Fibroblast of skin of left biceps (primary cell): ENCODE measurements around the gene EIF4G3.
"Not testable (repeated sequence)": the region's sequence is repeated elsewhere in the genome, so short reads cannot be mapped to it uniquely, and the experiment has no call there.

Experiments
- DNase-seq, 2 experiments: peaks; one replicate each; pipeline ENCODE4 v3.0.0-alpha.2; 2013; ENCODE audit warnings: low read depth in 2 of 2

The EIF4G3 gene

DNA sequence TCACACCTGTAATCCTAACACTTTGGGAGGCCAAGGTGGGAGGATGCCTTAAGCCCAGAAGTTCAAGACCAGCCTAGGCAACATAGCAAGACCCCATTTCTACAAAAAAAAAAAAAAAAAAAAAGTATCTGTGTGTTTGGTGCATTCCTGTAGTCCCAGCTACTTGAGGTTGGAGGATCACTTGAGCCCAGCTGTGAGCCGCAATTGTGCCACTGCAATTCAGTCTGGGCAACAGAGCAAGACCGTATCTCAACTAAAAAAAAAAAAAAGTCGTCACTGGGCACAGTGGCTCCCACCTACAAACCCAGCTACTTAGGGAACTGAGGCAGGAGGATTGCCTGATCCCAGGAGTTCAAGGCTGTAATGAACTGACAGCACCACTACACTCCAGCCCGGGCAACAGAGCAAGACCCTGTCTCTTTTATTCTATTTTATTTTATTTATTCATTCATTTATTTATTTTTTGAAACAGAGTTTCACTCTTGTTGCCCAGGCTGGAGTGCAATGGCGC is 8.6 kb upstream of the EIF4G3 start:
- DNase-seq, result no peak

DNA sequence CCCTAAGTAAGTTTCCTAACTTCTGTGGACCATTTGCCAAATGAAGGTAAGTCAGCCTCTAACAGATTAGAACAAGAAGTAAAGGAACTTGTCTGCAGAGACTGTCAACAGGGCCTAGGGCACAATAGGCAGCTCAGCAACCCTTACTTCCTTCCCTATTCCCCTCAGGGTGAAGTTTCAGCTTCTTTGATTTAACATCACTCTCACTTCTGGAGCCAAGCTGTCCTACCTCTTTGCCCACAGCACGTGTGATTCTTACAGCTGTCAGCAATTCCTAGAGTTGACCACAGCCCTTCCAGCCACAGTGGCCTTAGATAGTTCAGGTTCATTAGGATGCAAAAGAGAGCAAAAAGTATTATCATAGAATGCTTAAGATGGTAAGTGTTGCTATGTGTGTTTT is 7.6 kb upstream of the EIF4G3 start:
- DNase-seq, result no peak

DNA sequence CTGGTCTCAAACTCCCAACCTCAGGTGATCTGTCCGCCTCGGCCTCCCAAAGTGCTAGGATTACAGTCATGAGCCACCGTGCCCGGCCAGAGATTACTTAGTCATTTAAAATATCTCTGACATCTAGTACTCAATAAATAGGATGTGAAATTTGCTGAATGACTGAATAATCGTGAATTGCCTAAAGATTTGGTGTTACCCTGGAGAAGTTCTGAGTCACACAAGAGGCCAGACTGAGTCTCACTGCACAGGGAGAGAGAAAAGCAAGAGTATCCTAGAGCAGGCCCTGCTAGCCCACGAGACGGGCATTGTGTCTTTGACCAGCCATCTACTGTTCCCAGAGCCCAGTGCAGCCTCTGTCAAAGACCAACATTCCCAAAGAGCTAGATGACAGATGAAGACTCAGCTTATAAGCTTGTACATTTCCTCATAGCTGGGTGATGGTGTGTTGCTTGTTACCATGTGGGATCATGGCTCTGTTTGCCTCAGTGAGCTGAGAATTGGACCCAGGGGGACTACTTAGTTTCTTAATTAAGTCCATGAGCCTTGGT is 5.6 kb upstream of the EIF4G3 start:
- no peak for DNase-seq

DNA sequence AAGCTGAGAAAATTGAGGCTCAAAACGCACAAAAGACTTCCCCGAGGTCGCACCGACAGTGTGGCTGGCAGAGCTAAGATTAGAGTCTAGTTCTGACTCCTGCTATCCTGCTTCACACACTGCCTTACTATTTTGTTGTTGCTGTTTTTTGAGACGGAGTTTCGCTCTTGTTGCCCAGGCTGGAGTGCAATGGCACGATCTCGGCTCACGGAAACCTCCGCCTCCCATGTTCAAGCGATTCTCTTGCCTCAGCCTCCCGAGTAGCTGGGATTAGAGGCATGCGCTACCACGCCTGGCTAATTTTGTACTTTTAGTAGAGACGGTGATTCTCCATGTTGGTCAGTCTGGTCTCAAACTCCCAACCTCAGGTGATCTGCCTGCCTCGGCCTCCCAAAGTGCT is 1.6 kb upstream of the EIF4G3 start:
- DNase-seq, result not testable (repeated sequence)

DNA sequence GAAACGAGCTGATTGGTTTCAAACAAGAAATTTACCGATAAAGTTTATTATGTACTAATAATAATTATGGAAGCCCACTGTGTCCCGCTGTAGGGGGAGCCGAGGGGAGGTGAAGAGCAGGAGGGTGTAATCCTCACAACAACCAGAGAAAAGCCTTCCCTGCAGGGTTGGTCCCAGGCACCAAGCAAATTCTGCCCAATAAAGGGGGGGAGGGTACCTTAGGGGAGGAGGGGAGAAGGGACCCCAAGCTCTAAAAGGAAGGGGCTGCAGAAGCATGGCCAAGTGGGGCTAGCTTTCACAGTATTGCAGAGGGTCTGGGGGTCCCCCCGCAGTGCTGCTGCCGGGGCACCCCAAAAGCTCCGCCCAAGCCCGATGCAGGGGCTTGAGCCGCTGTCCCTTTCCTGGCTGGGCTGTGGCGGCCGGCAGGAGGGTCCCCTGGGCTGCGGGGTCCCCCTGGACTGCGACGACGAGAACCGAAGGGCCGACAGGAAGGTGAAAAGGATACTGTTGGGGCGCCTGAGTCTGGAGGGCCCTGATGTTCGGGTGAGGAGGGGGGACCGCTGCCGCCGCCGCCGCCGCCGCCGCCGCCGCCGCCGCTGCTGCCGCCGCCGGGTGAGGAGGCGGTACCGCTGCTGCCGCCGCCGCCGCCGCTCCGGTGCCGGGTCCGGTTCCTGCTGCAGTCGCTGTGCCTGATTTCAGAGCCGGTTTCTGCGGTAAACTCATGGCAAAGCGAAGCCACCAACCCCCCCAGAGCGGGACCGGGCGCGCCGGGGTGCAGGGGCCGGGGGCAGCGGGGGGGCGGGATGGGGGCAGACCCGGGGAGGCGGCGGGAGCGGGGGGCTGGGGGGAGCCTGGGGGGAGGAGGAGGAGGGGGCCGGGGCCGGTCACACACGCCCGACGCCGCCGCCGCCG is 771 bp downstream of the EIF4G3 start:
- no peak for DNase-seq

DNA sequence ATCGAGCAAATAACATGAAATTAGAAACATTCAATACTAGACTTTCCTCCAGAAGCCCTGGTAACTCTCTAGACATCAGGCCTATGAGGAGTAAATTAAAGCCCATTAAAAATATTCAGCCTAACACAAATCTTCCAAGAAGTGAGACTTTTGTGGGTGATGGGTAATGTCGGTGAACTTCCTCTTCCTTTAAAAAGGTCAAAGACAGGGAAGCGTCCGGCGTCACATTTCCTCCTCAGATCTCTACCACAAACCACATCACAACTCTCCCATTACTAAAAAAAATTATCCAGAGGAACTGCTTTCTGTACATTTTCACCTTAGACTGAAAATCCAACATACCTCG is 1.4 kb downstream of the EIF4G3 start:
- DNase-seq, result no peak

DNA sequence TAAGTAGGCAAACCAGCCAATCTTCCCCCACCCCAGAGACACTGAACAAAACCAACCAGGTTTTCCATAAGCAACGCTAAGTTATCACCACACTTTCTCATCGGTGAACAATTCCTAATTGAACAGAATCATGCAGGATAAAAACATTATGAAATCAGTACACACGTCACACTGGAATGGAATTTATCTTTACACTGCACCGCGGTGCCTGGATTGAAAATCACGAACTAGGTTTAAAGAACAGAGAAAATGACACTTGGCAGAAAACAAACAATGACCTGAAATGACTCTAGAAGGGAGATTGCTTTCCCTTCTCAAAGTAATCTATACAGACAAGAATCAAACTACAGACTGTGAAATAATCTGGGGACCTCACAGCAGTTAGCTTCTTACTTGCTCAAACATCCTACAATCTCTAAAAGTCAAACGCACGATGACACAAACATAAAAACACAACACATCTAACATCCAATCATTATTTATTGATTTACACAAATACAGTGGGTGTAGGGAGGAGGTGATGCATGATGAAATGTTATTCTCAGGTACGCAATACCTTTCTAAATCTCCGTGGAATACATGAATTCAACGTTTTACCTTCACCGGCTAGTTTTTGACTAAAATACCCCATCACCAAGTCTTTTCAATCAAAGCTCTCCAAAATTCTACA is 1.9 kb downstream of the EIF4G3 start:
- peak; percentile 50 to 58 for DNase-seq

DNA sequence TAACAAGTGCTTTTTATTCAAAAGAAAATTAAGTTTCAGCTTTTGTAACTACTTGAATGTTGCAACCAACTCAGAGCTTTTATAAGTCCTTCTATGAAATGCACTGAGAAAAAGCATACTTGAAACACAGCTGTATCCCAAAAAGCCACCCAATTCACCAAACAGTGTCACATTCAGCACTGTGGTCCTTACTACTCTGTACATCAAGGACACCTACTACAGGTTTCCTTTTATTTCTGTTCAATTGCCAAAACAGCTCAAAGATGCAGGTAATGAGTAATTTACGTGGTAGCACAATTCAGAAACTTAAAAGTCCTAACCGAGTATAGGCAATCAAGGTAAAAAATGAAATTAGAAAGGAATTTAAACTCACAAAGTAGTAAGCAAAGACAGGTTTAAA is 2.5 kb downstream of the EIF4G3 start:
- DNase-seq, result no peak

DNA sequence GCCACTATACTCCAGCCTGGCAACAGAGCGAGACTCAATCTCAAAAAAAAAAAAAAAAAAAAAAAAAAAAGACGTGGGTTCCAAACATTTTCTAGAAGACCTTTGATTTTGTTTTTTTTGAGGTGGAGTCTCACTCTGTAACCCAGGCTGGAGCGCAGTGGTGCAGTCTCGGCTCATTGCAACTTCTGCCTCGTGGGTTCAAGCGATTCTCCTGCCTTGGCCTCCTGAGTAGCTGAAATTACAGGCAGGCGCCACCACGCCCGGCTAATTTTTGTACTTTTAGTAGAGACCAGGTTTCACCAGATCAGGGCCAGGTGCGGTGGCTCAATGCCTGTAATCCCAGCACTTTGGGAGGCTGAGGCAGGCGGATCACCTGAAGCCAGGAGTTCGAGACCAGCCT is 3.6 kb downstream of the EIF4G3 start:
- not testable (repeated sequence) for DNase-seq

DNA sequence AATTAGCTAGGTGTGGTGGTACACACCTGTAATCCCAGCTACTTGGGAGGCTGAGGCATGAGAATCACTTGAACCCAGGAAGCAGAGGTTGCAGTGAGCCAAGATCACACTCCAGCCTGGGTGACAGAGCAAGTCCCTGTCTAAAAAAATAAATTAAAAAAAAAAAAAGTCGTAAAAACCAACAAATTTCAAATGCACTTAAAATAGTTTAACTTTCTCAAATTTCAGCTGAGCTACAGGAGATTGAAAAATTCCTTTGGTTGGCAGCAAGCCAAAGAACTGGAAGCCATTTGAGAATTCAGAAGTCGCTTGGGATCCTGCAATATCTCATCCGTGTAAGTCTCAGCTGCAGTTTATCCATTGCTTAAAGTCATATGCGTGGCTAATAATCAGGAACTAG is 5.9 kb downstream of the EIF4G3 start:
- peak; percentile 51 to 55 for DNase-seq

DNA sequence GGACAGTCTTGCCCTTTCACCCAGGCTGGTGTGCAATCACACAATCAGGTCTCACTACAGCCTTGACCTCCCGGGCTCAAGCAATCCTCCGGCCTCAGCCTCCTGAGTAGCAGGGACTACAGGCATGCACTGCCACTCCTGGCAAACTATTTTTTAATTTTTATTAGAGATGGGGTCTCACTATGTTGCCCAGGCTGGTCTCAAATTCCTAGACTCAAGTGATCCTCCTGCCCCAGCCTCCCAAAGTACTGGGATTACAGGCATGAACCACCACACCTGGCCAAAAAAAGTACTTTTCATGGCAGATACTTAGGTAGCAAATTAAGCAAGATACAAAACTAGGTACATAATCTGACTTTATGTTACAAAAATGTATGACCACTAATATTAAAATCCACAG is 8.3 kb downstream of the EIF4G3 start:
- DNase-seq, result no peak

DNA sequence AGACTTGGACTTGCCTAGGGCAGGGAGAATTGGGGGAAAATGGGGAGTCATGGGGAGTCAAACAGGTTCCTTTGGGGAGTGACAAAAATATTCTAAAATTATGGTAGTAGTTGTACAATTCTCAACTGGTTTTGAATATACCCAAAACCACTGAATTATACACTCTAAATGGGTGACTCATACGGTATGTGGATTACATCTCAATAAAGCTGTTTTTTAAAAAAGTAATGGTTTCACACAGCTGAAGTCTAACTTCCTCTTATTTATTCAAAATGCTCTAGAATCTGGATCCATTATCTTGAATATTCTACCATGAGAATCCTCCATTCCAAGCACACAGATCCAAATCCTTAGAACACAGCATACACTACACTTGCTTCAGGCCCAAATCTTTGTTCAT is 11.1 kb downstream of the EIF4G3 start:
- DNase-seq, result no peak

DNA sequence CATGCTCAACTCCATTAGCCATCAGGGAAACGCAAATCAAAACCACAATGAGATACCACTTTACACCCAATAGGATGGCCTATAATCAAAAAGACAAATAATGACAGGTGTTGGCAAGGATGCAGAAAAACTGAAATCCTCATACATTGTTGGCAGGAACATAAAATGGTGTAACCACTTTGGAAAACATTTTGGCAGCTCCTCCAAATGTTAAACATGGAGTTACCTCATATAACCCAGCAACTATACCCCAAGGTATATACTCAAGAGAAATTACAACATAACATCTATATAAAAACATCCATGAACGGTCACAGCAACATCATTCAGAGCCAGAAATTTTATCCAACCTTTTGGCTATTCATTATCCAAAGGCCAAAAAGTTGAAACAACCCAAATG is 11.6 kb downstream of the EIF4G3 start:
- peak in 1 of 2 experiments; percentile 50 for DNase-seq

DNA sequence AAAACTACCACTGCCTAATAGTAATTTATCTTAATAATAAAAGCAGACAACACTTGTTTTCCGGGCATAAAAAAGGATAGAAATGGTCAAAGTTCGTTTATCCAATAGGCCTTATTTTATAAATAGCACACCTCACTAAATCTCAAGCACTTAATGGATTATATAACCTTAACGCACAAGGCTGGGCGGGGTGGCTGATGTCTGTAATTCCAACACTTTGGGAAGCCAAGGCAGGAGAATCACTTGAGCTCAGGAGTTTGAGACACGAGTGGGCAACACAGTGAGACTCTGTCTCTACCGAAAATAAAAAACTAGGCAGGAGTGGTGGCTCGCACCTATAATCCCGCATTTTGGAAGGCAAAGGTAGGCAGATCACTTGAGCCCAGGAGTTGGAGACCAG is 12.4 kb downstream of the EIF4G3 start:
- no peak for DNase-seq

DNA sequence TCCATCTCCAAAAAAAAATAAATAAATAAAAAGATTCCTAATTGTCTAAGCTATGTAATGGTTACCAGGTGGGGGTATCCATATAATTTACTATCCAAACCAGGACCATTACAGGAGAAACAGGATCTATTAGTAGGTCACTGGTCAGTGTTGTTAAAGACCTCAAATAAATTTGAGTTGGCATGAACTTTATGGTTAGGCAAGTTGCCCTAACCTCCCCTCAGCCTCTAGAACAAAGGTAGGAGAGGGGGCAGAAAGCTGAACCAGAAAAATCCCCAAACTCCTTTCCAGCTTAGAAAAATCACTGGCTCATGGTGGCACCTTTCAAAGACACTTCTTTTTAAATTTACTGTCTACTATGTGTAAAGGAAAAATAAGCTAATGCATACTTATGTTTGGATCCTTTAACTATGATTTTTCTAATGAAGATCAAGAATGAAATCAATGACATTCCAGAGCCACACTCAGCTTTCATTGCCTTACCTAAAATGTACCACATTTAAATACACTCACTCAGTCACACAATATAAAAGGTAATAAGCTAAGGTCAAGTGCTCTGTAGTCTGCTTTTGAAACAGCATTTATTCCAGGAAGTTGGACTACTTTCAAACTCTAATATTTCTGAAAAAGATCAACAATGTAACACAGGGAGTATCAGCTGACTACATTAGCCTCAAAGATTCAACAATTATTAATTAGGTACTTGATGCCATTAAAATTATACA is 13.8 kb downstream of the EIF4G3 start:
- no peak for DNase-seq

DNA sequence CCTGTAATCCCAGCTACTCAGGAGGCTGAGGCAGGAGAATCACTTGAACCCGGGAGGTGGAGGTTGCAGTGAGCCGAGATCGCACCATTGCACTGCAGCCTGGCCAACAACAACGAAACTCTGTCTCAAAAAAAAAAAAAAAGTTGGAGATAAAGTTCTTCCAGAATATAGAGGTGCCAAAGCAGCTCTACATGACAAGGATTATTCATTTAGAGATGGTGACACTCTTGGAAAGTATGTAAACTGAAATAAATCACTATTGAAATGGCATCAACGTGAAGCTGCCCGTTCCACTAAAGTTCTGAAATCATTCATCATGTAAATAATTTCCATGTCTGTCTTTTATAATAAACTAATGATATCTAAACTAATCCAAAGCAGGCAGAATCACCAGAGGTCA is 14.9 kb downstream of the EIF4G3 start:
- no peak for DNase-seq

DNA sequence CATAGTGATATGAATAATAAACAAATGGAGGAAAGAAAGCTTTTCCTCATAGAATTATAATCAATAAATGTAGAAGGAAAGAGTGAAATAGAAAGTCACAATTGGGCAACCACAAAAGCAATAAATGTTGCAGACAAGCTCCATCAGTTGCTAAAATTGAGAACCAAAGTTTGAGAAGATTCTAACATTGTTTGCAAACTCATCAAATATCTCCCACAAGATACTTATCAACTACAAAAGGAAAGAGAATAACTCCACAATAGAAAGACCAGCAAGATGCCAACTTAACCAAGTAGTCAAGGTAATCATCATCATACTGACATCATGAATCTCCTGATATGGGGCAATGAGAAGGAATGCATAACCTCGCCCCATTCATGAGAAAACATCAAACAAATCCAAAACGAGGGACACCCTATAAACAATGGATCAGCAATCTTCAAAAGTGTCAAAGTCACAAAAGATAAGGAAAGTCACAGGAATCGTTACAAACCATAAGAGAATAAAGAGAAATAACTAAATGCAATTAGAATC is 16.4 kb downstream of the EIF4G3 start:
- DNase-seq, result no peak

DNA sequence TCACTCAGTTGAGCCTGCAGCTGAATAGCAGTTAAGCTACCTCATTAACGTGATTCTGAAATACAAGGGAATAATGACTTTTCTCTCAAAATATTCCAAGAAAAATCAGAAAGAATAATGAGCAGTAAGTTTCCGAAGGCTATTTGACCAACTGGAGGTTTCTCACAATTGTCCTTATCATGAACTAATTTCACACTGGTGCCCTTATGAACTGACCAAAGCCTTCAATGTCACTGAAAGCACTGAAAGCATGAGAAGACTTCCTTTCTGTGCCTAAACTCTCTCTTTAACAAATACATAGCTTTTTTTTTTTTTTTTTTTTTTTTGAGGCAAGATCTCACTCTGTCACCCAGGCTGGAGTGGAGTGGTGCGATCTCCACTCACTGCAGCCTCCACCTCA is 18.8 kb downstream of the EIF4G3 start:
- no peak for DNase-seq

DNA sequence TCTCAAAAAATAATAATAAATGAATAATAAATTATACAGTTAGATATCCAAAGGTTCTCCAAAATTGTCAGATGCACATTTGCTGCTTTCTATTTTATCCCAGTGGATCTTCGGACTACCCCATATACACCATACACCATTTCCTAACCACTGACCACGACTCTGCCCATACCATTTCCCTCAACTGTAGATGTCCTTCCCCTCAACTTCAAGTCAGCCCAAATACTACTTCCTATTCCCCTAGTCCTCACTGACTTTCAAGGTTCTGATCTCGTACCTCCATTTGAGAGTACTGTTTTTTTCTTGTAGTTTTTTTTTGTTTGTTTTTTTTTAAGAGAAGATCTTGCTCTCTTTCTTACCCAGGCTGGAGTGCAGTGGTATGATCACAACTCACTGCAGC is 19.6 kb downstream of the EIF4G3 start:
- DNase-seq, result no peak

DNA sequence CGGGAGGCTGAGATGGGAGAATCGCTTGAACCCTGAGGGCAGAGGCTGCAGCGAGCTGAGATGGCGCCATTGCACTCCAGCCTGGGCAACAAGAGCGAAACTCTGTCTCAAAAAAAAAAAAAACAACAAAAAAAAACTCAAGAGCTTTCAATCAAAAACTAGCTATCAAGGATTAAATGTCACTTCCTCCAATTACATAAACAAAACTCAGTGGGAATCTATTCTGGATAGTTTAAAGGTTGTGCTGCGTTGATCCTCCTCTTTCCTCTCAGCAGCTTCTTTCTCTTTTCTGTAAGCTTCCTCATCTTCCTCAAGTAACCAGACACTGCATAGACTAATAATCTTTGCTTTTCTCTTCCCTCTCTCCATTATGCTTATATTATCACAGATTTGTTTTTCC is 20.7 kb downstream of the EIF4G3 start:
- no peak for DNase-seq

DNA sequence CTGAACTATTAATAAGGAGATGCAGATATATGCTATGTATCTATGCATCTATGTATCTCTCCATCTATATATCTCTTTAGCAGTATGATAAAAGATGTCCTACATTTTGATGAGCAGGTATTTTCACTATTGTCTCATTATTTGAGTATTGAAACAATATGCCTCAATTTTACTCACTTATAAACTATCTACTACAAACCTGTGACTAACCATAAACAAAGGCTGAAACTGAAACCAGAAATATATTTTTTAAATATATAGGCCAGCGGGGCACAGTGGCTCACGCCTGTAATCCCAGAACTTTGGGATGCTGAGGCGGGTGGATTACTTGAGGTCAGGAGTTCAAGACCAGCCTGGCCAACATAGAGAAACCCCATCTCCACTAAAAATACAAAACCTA is 22.0 kb downstream of the EIF4G3 start:
- DNase-seq, result no peak

DNA sequence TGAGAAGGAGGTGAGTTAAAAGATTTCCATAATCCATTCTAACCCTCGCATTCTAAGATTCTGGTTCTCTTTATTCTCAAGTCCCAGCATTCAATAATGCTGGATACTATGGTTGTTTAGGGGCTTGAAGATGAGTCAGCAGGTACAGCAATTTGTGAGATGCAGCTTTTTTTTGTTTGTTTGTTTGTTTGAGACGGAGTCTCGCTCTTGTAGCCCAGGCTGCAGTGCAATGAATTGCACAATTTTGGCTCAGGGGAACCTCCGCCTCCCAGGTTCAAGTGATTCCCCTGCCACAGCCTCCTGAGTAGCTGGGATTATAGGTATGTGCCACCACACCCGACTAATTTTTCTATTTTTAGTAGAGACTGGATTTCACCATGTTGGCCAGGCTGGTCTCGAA is 23.3 kb downstream of the EIF4G3 start:
- DNase-seq, result no peak
